Measurements from ENCODE around the gene GALNT9.

GRCh38 chr12:132190012-132190755 is 139.2 kb downstream of the GALNT9 start:
- TF ChIP-seq CTCF (IDR thresholded peaks at IDR 0.05; ENCODE audit: poor library complexity, severe bottlenecking) (no peak), EZH2 (IDR thresholded peaks at IDR 0.05; ENCODE audit: borderline replicate concordance, insufficient read depth, low read length, poor library complexity, severe bottlenecking) (no peak), POLR2AphosphoS5 (IDR thresholded peaks at IDR 0.05) (no peak)
